ENCODE measurements around the gene CUEDC1.

CUEDC1 gene

GRCh38 chr17:57898487-57899311 lies 56.5 kb downstream of the CUEDC1 start:
- no peak for DNase-seq (ENCODE audit: low read depth in 4 of 4, low spot score in 1 of 4)

GRCh38 chr17:57895382-57896060 lies 59.7 kb downstream of the CUEDC1 start:
- no peak for DNase-seq (ENCODE audit: low read depth in 4 of 4, low spot score in 1 of 4)

- no peak for DNase-seq (ENCODE audit: low read depth in 4 of 4, low spot score in 1 of 4)
These were observed 60.4 kb downstream of the CUEDC1 start for GRCh38 chr17:57894848-57895247.

- DNase-seq (ENCODE audit: low read depth in 4 of 4, low spot score in 1 of 4) = no peak
These were observed 62.2 kb downstream of the CUEDC1 start for GRCh38 chr17:57892820-57893595.

GRCh38 chr17:57892146-57892819 lies 62.9 kb downstream of the CUEDC1 start:
- DNase-seq (ENCODE audit: low read depth in 4 of 4, low spot score in 1 of 4) = peak; percentile 42 to 74 (median 70)

GRCh38 chr17:57890857-57891232 lies 64.4 kb downstream of the CUEDC1 start:
- DNase-seq (ENCODE audit: low read depth in 4 of 4, low spot score in 1 of 4) = no peak

- DNase-seq (ENCODE audit: low read depth in 4 of 4, low spot score in 1 of 4) = no peak
These were observed 65.0 kb downstream of the CUEDC1 start for GRCh38 chr17:57889892-57890856.

DNA sequence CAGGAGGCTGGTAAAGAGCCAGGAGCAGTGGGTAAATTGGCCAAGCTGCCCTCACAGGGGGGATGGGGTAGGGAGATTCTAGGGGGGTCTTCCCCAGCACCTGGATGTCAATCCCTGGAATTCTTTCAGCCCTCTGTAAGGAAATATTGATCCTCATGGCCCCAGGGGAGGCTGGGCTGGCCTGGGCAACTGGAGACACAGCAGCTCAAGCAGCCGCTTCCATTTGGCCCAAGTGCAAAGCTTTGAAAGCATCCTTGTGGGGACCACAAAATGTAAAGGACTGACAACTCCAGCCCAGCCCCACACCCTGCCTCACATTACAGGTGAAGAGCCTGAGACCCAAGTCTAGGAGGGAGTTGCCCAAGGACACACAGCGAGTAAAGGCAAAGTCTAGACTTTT lies 66.0 kb downstream of the CUEDC1 start:
- DNase-seq (ENCODE audit: low read depth in 4 of 4, low spot score in 1 of 4) = no peak

DNA sequence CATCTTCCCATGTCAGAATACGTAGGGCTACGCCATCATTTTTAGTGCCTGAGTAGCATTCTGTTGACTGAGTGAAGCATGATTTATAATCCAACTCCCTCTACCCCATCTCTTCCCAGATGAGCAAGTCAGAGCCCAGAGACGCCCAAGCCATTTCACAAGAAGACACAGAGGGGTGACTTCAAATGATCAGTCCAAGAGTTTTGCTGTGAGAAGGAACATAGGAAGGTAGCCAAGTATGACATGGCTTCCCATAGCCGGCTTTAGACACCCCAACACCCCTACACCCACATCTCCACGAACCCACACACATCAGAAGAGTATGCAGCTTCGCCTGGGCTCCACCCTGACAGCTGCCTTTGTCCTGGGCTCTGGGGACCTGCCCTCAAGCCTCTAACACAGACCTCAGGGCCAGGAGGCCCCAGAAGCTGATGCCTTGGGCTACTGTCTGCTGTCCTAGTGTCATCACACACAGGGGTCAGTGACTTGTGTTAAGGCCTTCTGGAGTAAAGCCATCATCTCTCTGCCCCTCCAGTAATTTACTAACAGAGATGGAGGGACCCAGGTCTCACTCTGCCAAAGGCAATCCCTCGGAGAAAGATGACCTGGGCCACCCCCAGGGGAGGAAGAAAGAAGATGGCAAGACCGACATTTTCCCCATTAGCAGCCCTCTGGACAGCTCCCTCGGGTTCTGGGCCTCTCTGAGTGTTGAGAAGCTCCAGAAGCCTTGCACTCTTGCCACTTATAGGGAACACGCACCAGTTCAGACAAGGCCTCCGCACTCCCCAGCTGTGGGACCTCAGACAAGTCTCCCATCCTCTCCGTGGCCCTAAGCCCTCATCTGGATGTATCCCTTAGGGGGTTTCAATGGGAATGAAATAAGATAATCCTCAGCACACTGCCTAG lies 66.6 kb downstream of the CUEDC1 start:
- DNase-seq (ENCODE audit: low read depth in 4 of 4, low spot score in 1 of 4) = no peak

- DNase-seq (ENCODE audit: low read depth in 4 of 4, low spot score in 1 of 4) = no peak
These were observed 68.1 kb downstream of the CUEDC1 start for GRCh38 chr17:57887161-57887560.

GRCh38 chr17:57886020-57886419 lies 69.2 kb downstream of the CUEDC1 start:
- DNase-seq (ENCODE audit: low read depth in 4 of 4, low spot score in 1 of 4) = no peak

GRCh38 chr17:57885148-57885915 lies 69.9 kb downstream of the CUEDC1 start:
- DNase-seq (ENCODE audit: low read depth in 4 of 4, low spot score in 1 of 4) = no peak

DNA sequence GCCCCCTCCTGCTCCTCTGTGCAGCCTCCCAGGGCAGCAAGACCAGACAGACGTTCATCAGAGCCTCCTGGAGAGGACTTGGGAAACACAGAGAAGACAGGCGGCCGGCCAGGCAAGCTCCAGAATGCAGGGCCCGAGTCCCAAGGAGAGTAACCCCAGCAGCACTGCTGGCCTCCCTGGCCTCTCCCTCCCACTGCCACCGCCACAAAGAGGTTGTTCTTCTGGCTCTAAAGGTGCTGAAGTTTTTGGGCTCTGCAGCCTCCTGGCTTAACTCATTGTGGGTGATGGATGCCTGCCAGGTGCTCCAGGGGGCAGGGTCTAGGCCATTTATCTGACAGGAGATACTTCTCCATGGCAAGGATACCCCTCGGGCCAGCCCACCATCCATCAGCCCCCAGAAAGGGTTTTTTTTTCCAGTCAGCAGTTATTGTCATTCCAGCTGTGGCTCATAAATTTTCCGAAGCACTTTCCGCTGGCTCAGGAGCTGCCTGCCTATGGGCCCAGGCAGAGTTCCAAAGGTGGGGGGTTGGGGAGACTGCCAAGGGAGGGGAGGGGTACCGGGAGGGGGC lies 73.3 kb downstream of the CUEDC1 start:
- no peak for DNase-seq (ENCODE audit: low read depth in 4 of 4, low spot score in 1 of 4)

DNA sequence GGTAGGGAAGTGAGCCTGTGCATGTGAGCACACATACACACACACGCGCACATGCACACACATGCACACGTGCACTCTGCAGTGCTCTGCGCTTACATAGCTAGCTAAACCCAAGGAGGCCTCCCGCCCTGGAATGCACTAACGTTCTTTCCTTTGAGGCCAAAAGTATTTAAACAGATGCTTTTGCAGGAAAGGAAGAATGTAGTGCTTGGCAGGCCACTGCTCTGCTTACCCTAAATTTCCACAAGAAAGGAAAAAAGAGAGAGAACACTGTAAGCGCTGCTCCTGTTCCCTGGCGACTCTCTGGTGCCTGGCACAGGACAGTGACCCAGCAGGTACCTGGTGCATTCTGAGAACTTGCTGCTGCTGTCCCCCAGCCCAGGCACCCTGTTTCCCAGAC lies 74.1 kb downstream of the CUEDC1 start:
- no peak for DNase-seq (ENCODE audit: low read depth in 4 of 4, low spot score in 1 of 4)

DNA sequence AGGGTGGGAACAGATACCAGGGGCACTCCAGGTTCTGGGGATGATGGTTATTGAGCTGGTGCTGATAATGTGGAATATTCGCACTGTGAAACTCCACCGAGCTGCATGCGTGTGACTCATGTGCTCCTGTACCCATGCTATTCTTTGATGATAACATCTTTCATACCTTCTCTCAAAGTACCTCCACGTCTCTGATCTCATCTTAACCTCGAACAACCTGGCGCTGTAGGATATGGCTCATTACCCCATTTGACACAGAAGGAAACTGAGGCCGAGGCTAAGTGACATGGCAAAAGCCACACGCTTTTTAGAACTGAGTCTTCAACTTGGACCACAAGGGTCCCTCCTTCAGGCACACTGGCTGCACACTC lies 75.1 kb downstream of the CUEDC1 start:
- DNase-seq (ENCODE audit: low read depth in 4 of 4, low spot score in 1 of 4) = no peak

- DNase-seq (ENCODE audit: low read depth in 4 of 4, low spot score in 1 of 4) = no peak
These were observed 75.7 kb downstream of the CUEDC1 start for GRCh38 chr17:57879437-57880085.

GRCh38 chr17:57877803-57878377 lies 77.3 kb downstream of the CUEDC1 start:
- DNase-seq (ENCODE audit: low read depth in 4 of 4, low spot score in 1 of 4) = no peak
